Adipocyte (in vitro differentiated cells): ENCODE data around the gene TCERG1L.
"Not testable (repeated sequence)": the region's sequence is repeated elsewhere in the genome, so short reads cannot be mapped to it uniquely, and the experiment has no call there.

Source experiments
- DNase-seq: peaks from one replicate; pipeline ENCODE4 v3.0.0-alpha.2; 2015; ENCODE audit warnings: low read depth
- H3K27me3 ChIP-seq: replicated peaks from 2 replicates; pipeline ENCODE4 v1.7.0; 2013; ENCODE audit warnings: mild to moderate bottlenecking, low read length, moderate library complexity; ENCODE audit not compliant: control insufficient read depth, insufficient read depth
- H3K36me3 ChIP-seq: 2 replicates; pipeline ENCODE4 v1.7.0; 2013; ENCODE audit warnings: low read length, mild to moderate bottlenecking, moderate library complexity; ENCODE audit not compliant: control insufficient read depth, insufficient read depth, severe bottlenecking
- H3K4me1 ChIP-seq: 2 replicates; pipeline ENCODE4 v1.7.0; 2013; ENCODE audit warnings: mild to moderate bottlenecking, low read length, moderate library complexity; ENCODE audit not compliant: control insufficient read depth, insufficient read depth
- H3K4me3 ChIP-seq: 2 replicates; pipeline ENCODE4 v1.7.0; 2013; ENCODE audit warnings: mild to moderate bottlenecking, low read length, moderate library complexity
- H3K9ac ChIP-seq: 2 replicates; pipeline ENCODE4 v1.7.0; 2013; ENCODE audit warnings: mild to moderate bottlenecking, low read length, moderate library complexity
- H3K9me3 ChIP-seq: 2 replicates; pipeline ENCODE4 v1.7.0; 2013; ENCODE audit warnings: mild to moderate bottlenecking, low read length, moderate library complexity; ENCODE audit not compliant: control insufficient read depth

Gene TCERG1L

GRCh38 chr10:131100418-131101410 is 210.8 kb downstream of the TCERG1L start:
- H3K27me3 ChIP-seq, H3K4me3 ChIP-seq, H3K4me1 ChIP-seq, H3K9me3 ChIP-seq, H3K9ac ChIP-seq, H3K36me3 ChIP-seq, DNase-seq: not testable (repeated sequence)

DNA sequence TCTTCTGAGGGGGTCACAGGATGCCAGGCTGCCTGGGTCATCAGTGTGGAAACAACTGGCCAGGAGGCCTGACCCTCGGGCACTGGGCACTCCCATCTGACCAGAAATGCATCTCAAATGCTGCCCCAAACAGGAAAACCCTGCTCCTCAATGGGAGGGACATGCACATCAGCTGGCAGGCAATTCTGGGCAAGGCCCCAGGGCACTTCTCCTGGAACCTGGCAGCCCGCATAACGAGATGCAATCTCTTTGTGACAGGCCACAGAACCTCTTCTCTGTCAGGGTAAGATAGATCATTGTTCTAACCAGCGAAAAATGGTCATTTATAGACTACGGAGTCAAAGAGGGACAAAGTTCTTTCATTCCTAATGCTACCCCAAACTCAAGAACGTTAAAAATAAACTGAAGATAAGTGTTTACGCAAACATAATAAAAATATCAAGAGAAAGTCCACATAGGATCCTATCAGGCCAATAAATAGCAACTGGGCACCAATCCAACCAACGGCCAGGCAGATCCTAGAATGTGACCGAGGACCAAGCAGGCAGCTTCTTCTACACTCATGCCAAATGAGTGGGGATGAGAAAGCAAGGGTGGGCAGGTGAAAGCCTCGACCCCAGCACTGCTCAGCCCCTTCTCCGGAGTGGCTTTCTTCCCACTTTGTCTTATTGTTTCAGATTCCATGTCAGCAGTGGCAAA is 212.3 kb downstream of the TCERG1L start:
- Histone ChIP-seq H3K27me3 (no peaks in the 10 kb centered on the region), H3K36me3 (no peaks in the 10 kb centered on the region), H3K4me1 (no peaks in the 10 kb centered on the region), H3K9ac (no peak overlapping the region), H3K4me3 (no peak overlapping the region), H3K9me3 (peaks cover 3% of the 10 kb centered on the region)
- DNase-seq, result no peak

GRCh38 chr10:131098416-131098952 is 213.0 kb downstream of the TCERG1L start:
- peaks cover 3% of the 10 kb centered on the region for H3K9me3 ChIP-seq
- H3K4me3 ChIP-seq, result no peak overlapping the region
- H3K27me3 ChIP-seq, result no peaks in the 10 kb centered on the region
- no peaks in the 10 kb centered on the region for H3K36me3 ChIP-seq
- H3K4me1 ChIP-seq, result no peaks in the 10 kb centered on the region
- no peak for DNase-seq
- no peak overlapping the region for H3K9ac ChIP-seq

DNA sequence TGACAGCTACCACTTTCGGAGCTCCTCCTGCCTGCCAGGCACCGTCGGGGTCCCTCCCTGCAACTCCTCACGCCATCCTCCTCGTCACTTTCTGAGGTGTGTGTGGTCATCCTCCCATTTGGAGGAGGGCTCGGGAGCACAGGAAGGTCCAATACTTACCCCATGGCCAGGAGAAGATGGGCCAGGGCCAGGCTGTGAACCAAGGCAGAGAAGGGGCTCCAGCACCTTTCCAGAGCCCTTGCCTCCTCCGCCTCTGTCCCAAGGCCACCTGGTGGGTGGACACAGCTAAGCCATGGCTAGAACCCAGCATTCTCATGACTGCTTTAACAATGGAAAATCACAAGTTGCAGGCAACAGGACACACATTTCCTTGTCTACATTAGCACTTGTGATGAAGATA is 215.5 kb downstream of the TCERG1L start:
- Histone ChIP-seq H3K4me3 (no peak overlapping the region), H3K36me3 (no peaks in the 10 kb centered on the region), H3K9me3 (no peaks in the 10 kb centered on the region), H3K9ac (no peak overlapping the region), H3K4me1 (no peaks in the 10 kb centered on the region), H3K27me3 (no peaks in the 10 kb centered on the region)
- DNase-seq, result no peak

DNA sequence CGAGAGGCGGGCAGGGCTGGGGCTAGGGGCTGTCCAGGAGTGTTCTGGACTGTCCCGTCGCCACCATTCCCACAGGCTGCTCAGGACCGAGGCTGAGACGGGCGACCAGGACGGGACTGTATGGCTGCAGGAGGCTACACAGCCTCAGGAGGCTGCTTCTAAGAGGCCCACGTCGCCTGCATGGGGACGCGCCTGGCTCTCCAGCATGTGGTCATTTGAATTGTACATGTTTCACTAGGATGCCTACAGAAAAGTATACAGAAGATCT is 216.3 kb downstream of the TCERG1L start:
- Histone ChIP-seq H3K9me3 (no peaks in the 10 kb centered on the region), H3K9ac (no peak overlapping the region), H3K36me3 (no peaks in the 10 kb centered on the region), H3K4me3 (no peak overlapping the region), H3K4me1 (no peaks in the 10 kb centered on the region), H3K27me3 (no peaks in the 10 kb centered on the region)
- no peak for DNase-seq

GRCh38 chr10:131094527-131095312 is 216.8 kb downstream of the TCERG1L start:
- H3K4me3 ChIP-seq, result no peak overlapping the region
- no peak overlapping the region for H3K9ac ChIP-seq
- no peaks in the 10 kb centered on the region for H3K36me3 ChIP-seq
- no peaks in the 10 kb centered on the region for H3K27me3 ChIP-seq
- H3K4me1 ChIP-seq, result no peaks in the 10 kb centered on the region
- H3K9me3 ChIP-seq, result no peaks in the 10 kb centered on the region
- no peak for DNase-seq

GRCh38 chr10:131093795-131094366 is 217.6 kb downstream of the TCERG1L start:
- no peak overlapping the region for H3K9ac ChIP-seq
- no peak overlapping the region for H3K4me3 ChIP-seq
- no peak for DNase-seq
- H3K4me1 ChIP-seq, result no peaks in the 10 kb centered on the region
- H3K36me3 ChIP-seq, result no peaks in the 10 kb centered on the region
- H3K27me3 ChIP-seq, result no peaks in the 10 kb centered on the region
- H3K9me3 ChIP-seq, result no peaks in the 10 kb centered on the region

GRCh38 chr10:131093346-131093745 is 218.2 kb downstream of the TCERG1L start:
- no peak overlapping the region for H3K4me3 ChIP-seq
- DNase-seq, result no peak
- H3K9me3 ChIP-seq, result no peaks in the 10 kb centered on the region
- H3K27me3 ChIP-seq, result no peaks in the 10 kb centered on the region
- H3K36me3 ChIP-seq, result no peaks in the 10 kb centered on the region
- H3K9ac ChIP-seq, result no peak overlapping the region
- no peaks in the 10 kb centered on the region for H3K4me1 ChIP-seq

- no peaks in the 10 kb centered on the region for H3K4me1 ChIP-seq
- no peaks in the 10 kb centered on the region for H3K27me3 ChIP-seq
- no peak overlapping the region for H3K9ac ChIP-seq
- H3K4me3 ChIP-seq, result no peak overlapping the region
- DNase-seq, result no peak
- H3K36me3 ChIP-seq, result no peaks in the 10 kb centered on the region
- H3K9me3 ChIP-seq, result no peaks in the 10 kb centered on the region
These were observed 218.6 kb downstream of the TCERG1L start for GRCh38 chr10:131092876-131093275.

DNA sequence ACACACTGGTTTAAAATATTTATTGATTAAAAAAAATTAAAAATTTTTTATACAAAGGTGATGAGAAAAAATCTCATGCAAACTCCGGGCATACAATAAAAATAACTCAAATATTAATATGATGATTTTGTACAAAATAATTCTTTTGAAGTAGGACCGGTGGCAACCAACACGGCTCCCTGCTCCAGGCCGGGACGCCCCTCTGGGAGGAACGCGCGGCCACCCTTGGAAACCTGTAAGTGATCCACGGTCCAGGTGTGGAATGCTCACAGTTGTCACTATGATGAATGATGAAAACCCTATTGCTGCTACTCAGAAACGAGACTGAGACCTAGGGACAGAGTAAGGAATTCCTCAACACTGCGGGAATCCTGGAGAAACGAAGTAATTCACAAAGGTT is 219.1 kb downstream of the TCERG1L start:
- H3K9ac ChIP-seq, result no peak overlapping the region
- H3K4me1 ChIP-seq, result no peaks in the 10 kb centered on the region
- no peak overlapping the region for H3K4me3 ChIP-seq
- no peaks in the 10 kb centered on the region for H3K27me3 ChIP-seq
- no peak for DNase-seq
- no peaks in the 10 kb centered on the region for H3K9me3 ChIP-seq
- H3K36me3 ChIP-seq, result no peaks in the 10 kb centered on the region

GRCh38 chr10:131091682-131092081 is 219.8 kb downstream of the TCERG1L start:
- Histone ChIP-seq H3K9me3 (no peaks in the 10 kb centered on the region), H3K4me1 (no peaks in the 10 kb centered on the region), H3K36me3 (no peaks in the 10 kb centered on the region), H3K4me3 (no peak overlapping the region), H3K27me3 (no peaks in the 10 kb centered on the region), H3K9ac (no peak overlapping the region)
- no peak for DNase-seq
